ENCODE results near the gene HOXB9.

DNA sequence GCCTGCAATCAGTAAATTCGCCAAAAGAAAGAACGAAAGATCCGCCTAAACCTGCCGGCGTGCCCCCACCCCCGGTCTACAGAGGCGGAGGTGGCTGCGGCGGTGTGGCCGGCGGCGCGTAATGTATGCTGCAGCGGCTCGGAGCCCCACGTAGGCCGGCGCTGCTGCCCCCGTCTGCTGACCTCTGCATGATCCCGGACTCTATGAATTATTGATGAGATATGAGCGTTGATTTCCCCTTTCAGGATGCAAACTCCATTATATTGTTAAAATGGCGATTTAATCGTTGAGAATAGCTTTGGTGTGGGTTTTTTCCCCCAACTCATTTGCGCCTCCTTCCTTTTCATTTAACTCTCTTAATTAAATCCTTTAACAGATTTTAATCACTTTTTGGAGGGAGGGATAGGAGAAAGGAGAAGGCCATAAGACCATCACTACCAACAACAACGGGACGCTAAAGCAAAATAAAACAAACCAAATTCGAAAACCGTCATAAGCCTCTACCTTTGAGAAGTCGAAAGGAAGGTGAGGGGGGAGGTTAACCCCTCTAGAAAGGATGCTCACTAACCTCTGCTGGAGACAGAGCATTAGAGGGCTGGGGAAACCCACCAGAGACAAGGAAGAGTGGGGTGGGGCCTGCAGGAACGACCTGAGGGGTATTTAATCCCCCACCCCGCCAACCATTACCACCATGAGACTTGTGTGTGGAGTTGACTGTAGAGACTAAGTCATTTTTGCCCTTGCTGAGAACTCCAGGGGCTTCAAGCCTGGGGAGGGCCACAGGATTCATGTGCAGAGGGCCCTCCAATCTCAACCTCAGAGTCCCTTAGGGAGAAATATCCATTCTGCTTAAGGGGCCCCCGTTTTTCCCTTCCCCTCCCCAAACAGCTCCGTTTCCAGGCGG, 39.6 kb downstream of the HOXB9 start:
- TF ChIP-seq, protein P1, sequence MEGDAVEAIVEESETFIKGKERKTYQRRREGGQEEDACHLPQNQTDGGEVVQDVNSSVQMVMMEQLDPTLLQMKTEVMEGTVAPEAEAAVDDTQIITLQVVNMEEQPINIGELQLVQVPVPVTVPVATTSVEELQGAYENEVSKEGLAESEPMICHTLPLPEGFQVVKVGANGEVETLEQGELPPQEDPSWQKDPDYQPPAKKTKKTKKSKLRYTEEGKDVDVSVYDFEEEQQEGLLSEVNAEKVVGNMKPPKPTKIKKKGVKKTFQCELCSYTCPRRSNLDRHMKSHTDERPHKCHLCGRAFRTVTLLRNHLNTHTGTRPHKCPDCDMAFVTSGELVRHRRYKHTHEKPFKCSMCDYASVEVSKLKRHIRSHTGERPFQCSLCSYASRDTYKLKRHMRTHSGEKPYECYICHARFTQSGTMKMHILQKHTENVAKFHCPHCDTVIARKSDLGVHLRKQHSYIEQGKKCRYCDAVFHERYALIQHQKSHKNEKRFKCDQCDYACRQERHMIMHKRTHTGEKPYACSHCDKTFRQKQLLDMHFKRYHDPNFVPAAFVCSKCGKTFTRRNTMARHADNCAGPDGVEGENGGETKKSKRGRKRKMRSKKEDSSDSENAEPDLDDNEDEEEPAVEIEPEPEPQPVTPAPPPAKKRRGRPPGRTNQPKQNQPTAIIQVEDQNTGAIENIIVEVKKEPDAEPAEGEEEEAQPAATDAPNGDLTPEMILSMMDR (IDR thresholded peaks at IDR 0.05; ENCODE audit: insufficient read depth, low read length, poor library complexity, severe bottlenecking), result no peak
- TF ChIP-seq EZH2phosphoT487 (conservative IDR thresholded peaks at IDR 0.05; ENCODE audit: low read length), result no peak

Measured in SU-DHL-6 (cell line).